Natural killer cell (primary cell): ENCODE results near the gene PPFIA2. TPM values are rescaled to one million over a fixed set of nuclear protein-coding genes. Genes with fewer than 3 reads are reported as not detected.

Experiments used
- ATAC-seq, 3 donors: fragments of 150-1000 bp in 2 of 3; fragments of 200-7000 bp in 1 of 3; cut with Tn5 transposase; 1 replicate in 1 of 3; 2 replicates in 2 of 3; pipeline ENCODE4 v1.10.0; 2021; ENCODE audit warnings: mild to moderate bottlenecking in 2 of 3, moderate library complexity in 2 of 3
- DNase-seq, 2 donors: peaks; one replicate each; pipeline versions ENCODE4 v3.0.0 to v3.0.0-alpha.2; 2013 to 2021; ENCODE audit warnings: mixed read lengths in 1 of 2
- H3K27ac ChIP-seq: one replicate; pipeline ENCODE4 v1.5.1; 2013; ENCODE audit warnings: mild to moderate bottlenecking, low read length
- H3K27me3 ChIP-seq: one replicate; pipeline ENCODE4 v1.6.1; 2013; ENCODE audit warnings: low read length; ENCODE audit not compliant: control insufficient read depth, insufficient read depth
- H3K36me3 ChIP-seq: one replicate; pipeline ENCODE4 v1.6.1; 2013; ENCODE audit warnings: low read length; ENCODE audit not compliant: control insufficient read depth, insufficient read depth
- H3K4me1 ChIP-seq: one replicate; pipeline ENCODE4 v1.6.1; 2013; ENCODE audit warnings: low read length; ENCODE audit not compliant: control insufficient read depth, insufficient read depth
- H3K4me3 ChIP-seq: one replicate; pipeline ENCODE4 v1.5.1; 2013; ENCODE audit warnings: low read length
- H3K9me3 ChIP-seq: one replicate; pipeline ENCODE4 v1.6.1; 2013; ENCODE audit warnings: low read length; ENCODE audit not compliant: control insufficient read depth, insufficient read depth
- H3K27ac Mint-ChIP-seq, 2 donors: one replicate each; pipeline ENCODE4 v1.8.0; 2022; ENCODE audit warnings: mild to moderate bottlenecking in 2 of 2, mixed read lengths in 2 of 2, moderate library complexity in 1 of 2
- H3K27me3 Mint-ChIP-seq, 2 donors: one replicate each; pipeline ENCODE4 v1.8.0; 2022; ENCODE audit warnings: low read depth in 2 of 2, mixed read lengths in 2 of 2
- H3K36me3 Mint-ChIP-seq: one replicate; pipeline ENCODE4 v1.8.0; 2022; ENCODE audit warnings: mixed read lengths
- H3K4me1 Mint-ChIP-seq, 2 donors: one replicate each; pipeline ENCODE4 v1.8.0; 2022; ENCODE audit warnings: mixed read lengths in 2 of 2
- H3K4me3 Mint-ChIP-seq: one replicate; pipeline ENCODE4 v1.8.0; 2022; ENCODE audit warnings: mild to moderate bottlenecking, moderate library complexity, mixed read lengths
- H3K9me3 Mint-ChIP-seq, 2 donors: one replicate each; pipeline ENCODE4 v1.8.0; 2022; ENCODE audit warnings: mixed read lengths in 2 of 2
- CTCF ChIP-seq: fragments of 200-600 bp; IDR thresholded peaks from one replicate; pipeline ENCODE4 v1.8.0; 2022; ENCODE audit warnings: antibody characterized with exemption
- WGBS: methylation state at CpG from one replicate; pipeline ENCODE4 v1.1.7; 2013; ENCODE audit warnings: missing lambda C conversion rate; ENCODE audit not compliant: insufficient coverage; 5-methylcytosine and 5-hydroxymethylcytosine counted together
- intact Hi-C: fragments of 100-400 bp; cut with micrococcal nuclease; formaldehyde crosslinking; loops from one replicate; pipeline ENCODE4 v1.14.2; 2022
- total RNA-seq, 4 donors: library from RNA; stranded (reverse); fragments of 120-200 nt in 1 of 4; gene quantifications; one replicate each; pipeline versions ENCODE4 v1.2.3 to v1.2.4, GENCODE V29; 2013 to 2022

The PPFIA2 gene
- total RNA-seq = not detected
- not detected for total RNA-seq (2013)

- 6% methylated on average over 30 of the region's 34 CpGs for WGBS
These were observed at the start of gene PPFIA2 for GRCh38 chr12:81759190-81760051. Gene PPFIA2 (minus strand): TSS chr12:81759350.

GRCh38 chr12:81800298-81801148 is 41.4 kb upstream of the PPFIA2 start:
- ATAC-seq (no peak), DNase-seq (no peak)
- intact Hi-C loops = no loop called here
- H3K27ac Mint-ChIP-seq = no peak overlapping the region
- TF ChIP-seq CTCF = no peak
- Histone ChIP-seq H3K27ac (no peak overlapping the region), H3K27me3 (peaks cover 2% of the 10 kb centered on the region), H3K4me3 (no peak overlapping the region), H3K36me3 (no peaks in the 10 kb centered on the region), H3K9me3 (no peaks in the 10 kb centered on the region), H3K4me1 (no peaks in the 10 kb centered on the region)
- H3K27me3 Mint-ChIP-seq = peaks cover 16 to 46% of the 10 kb centered on the region in 2 donors
- H3K9me3 Mint-ChIP-seq = no peaks in the 10 kb centered on the region
- 76% methylated on average over 8 of the region's 8 CpGs for WGBS
- no peaks in the 10 kb centered on the region for H3K4me1 Mint-ChIP-seq
- H3K4me3 Mint-ChIP-seq = no peak overlapping the region
- H3K36me3 Mint-ChIP-seq = no peaks in the 10 kb centered on the region

More at GRCh38 chr12:81759190-81760051, at the start of gene PPFIA2:
- peaks cover 23 to 52% of the 10 kb centered on the region in 2 donors for H3K27me3 Mint-ChIP-seq
- Histone ChIP-seq H3K27ac (no peak within 1 kb of the TSS), H3K4me1 (peaks cover 20% of the 10 kb centered on the region), H3K4me3 (no peak within 1 kb of the TSS), H3K27me3 (peaks cover 25% of the 10 kb centered on the region), H3K9me3 (no peaks in the 10 kb centered on the region), H3K36me3 (no peaks in the 10 kb centered on the region)
- peaks cover 10 to 18% of the 10 kb centered on the region in 2 donors for H3K4me1 Mint-ChIP-seq
- H3K36me3 Mint-ChIP-seq = no peaks in the 10 kb centered on the region
- peak within 1 kb of the TSS; percentile 61 for H3K4me3 Mint-ChIP-seq
- intact Hi-C loops = no loop called here
- TF ChIP-seq CTCF = no peak
- DNase-seq (peak in 1 of 2 donors; percentile 42), ATAC-seq (peak in 1 of 3 donors; percentile 56)
- H3K9me3 Mint-ChIP-seq = no peaks in the 10 kb centered on the region
- H3K27ac Mint-ChIP-seq = no peak within 1 kb of the TSS

GRCh38 chr12:81798294-81798693 is 39.1 kb upstream of the PPFIA2 start:
- Histone ChIP-seq H3K27me3 (peaks cover 4% of the 10 kb centered on the region), H3K4me3 (no peak overlapping the region), H3K27ac (no peak overlapping the region), H3K9me3 (no peaks in the 10 kb centered on the region), H3K4me1 (no peaks in the 10 kb centered on the region), H3K36me3 (no peaks in the 10 kb centered on the region)
- 90% methylated on average over 6 of the region's 6 CpGs for WGBS
- DNase-seq (no peak), ATAC-seq (no peak)
- H3K27me3 Mint-ChIP-seq = peaks cover 16 to 49% of the 10 kb centered on the region in 2 donors
- no peaks in the 10 kb centered on the region for H3K4me1 Mint-ChIP-seq
- no peak overlapping the region for H3K27ac Mint-ChIP-seq
- H3K4me3 Mint-ChIP-seq = no peak overlapping the region
- H3K9me3 Mint-ChIP-seq = no peaks in the 10 kb centered on the region
- no peaks in the 10 kb centered on the region for H3K36me3 Mint-ChIP-seq
- intact Hi-C loops = no loop called here
- TF ChIP-seq CTCF = no peak
